Stimulated activated naive B cell treated with anti-CD40 and anti-IgM and Interleukin-4, amounts not matched to agents 10 μg/mL and 1 μg/mL and 100 μg/mL, for 72 hours (primary cell): ENCODE measurements around the gene DGKB.

ENCODE experiments used
- ATAC-seq, 2 donors: fragments of 150-1000 bp; cut with Tn5 transposase; replicated peaks; 2 replicates each; pipeline ENCODE4 v1.10.0; 2021; ENCODE audit warnings: moderate library complexity in 1 of 2
- DNase-seq: peaks from one replicate; pipeline ENCODE4 v3.0.0; 2021
- H3K27ac Mint-ChIP-seq: one replicate; pipeline ENCODE4 v1.8.0; 2022; ENCODE audit warnings: mild to moderate bottlenecking, mixed read lengths
- H3K27me3 Mint-ChIP-seq, 2 donors: one replicate each; pipeline ENCODE4 v1.8.0; 2022; ENCODE audit warnings: mixed read lengths in 2 of 2
- H3K36me3 Mint-ChIP-seq, 2 donors: one replicate each; pipeline ENCODE4 v1.8.0; 2022; ENCODE audit warnings: mixed read lengths in 2 of 2, mild to moderate bottlenecking in 1 of 2
- H3K4me1 Mint-ChIP-seq, 2 donors: one replicate each; pipeline ENCODE4 v1.8.0; 2022; ENCODE audit warnings: mixed read lengths in 2 of 2, mild to moderate bottlenecking in 1 of 2
- H3K4me3 Mint-ChIP-seq, 2 donors: one replicate each; pipeline ENCODE4 v1.8.0; 2022; ENCODE audit warnings: mild to moderate bottlenecking in 2 of 2, mixed read lengths in 2 of 2, moderate library complexity in 1 of 2
- H3K9me3 Mint-ChIP-seq, 2 donors: one replicate each; pipeline ENCODE4 v1.8.0; 2022; ENCODE audit warnings: mixed read lengths in 2 of 2, mild to moderate bottlenecking in 1 of 2

Gene DGKB

DNA sequence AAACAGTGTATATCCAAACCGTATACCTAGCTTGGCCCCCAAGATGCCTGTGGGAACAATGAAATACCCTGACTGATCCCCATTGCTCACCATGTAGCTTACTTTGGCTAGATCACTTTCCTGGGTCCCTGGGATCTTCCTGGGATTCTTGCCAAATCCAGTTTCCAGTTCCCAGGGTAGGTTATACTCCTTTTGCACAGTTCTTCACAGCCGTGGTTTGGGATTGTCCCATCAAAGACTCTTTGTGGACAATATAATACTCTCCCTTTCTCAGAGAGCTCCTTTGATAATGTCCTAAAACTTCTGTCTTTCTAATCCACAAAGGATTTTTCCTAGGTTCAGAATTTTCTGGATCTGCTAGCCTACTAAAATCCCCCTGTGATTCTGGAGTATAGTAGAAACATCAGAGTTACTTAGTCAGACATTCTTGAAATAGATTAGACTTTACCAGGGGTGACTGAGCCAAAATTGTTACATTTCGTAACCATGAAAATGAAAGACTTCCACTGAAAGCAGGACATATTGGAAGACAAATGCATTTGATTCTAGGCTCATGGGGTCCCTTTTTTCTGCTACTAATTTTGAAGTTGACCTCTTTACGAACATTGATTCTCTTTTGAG lies 524.8 kb downstream of the DGKB start:
- no peak for DNase-seq
- H3K27ac Mint-ChIP-seq, result no peak overlapping the region

DNA sequence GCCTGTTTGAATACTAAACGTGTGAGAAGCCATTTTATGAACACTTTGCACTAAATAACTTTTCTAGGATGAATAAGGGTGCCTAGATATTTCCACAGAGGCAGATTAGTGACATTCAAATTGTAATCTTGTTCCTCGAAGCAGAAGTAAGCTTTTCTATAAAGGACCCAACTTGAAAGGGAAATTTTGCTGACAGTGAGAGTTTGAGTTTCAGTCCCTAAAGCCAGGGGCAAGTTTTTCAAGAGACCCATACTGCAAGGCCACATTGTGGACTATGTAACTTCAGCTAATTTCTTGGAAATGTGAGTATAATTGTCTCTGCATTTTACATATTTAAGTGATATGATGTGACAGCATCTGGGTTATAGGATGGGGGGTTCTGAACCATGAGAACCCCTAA lies 525.8 kb downstream of the DGKB start:
- Mint-ChIP-seq H3K9me3 (peaks cover 5 to 6% of the 10 kb centered on the region in 2 donors), H3K27me3 (no peaks in the 10 kb centered on the region), H3K36me3 (no peaks in the 10 kb centered on the region), H3K4me3 (no peak overlapping the region), H3K4me1 (no peaks in the 10 kb centered on the region), H3K27ac (no peak overlapping the region)
- DNase-seq (no peak), ATAC-seq (no peak)

More for the DNA sequence above, 524.8 kb downstream of the DGKB start:
- ATAC-seq, result no peak
- Mint-ChIP-seq H3K4me3 (no peak overlapping the region), H3K9me3 (peaks cover 6% of the 10 kb centered on the region in 2 donors), H3K4me1 (no peaks in the 10 kb centered on the region), H3K36me3 (no peaks in the 10 kb centered on the region), H3K27me3 (no peaks in the 10 kb centered on the region)

DNA sequence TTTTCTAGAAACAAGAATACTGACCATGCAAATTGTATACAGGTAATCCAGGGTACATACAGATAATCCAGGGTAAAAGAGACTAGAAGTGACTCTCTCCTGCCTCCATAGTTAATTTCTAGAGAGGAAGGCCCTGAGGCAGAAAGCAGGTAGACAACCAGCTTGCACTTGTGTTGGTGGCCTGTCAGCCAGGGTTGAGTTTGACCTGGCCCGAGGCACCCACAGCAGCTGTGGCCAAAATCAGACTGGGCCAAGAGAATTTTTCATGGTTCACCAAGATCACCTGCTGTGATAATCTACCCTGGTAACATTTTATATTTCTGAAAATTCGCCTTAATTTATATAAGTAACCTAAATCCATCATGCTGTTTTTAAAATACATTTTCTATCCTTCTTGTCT lies 526.6 kb downstream of the DGKB start:
- DNase-seq (no peak), ATAC-seq (no peak)
- H3K27ac Mint-ChIP-seq, result no peak overlapping the region
- H3K27me3 Mint-ChIP-seq, result no peaks in the 10 kb centered on the region
- H3K36me3 Mint-ChIP-seq, result no peaks in the 10 kb centered on the region
- no peaks in the 10 kb centered on the region for H3K4me1 Mint-ChIP-seq
- no peak overlapping the region for H3K4me3 Mint-ChIP-seq
- H3K9me3 Mint-ChIP-seq, result peaks cover 5 to 6% of the 10 kb centered on the region in 2 donors

- Mint-ChIP-seq H3K4me1 (no peaks in the 10 kb centered on the region), H3K4me3 (no peak overlapping the region), H3K9me3 (peaks cover 6 to 8% of the 10 kb centered on the region in 2 donors), H3K36me3 (no peaks in the 10 kb centered on the region), H3K27me3 (no peaks in the 10 kb centered on the region), H3K27ac (no peak overlapping the region)
- DNase-seq (no peak), ATAC-seq (no peak)
Observed at GRCh38 chr7:14374336-14374735, 528.2 kb downstream of the DGKB start.

- ATAC-seq, result no peak
- Mint-ChIP-seq H3K36me3 (no peaks in the 10 kb centered on the region), H3K9me3 (peaks cover 10 to 11% of the 10 kb centered on the region in 2 donors), H3K4me1 (no peaks in the 10 kb centered on the region), H3K27ac (no peak overlapping the region), H3K27me3 (no peaks in the 10 kb centered on the region), H3K4me3 (no peak overlapping the region)
- DNase-seq, result no peak
Observed at GRCh38 chr7:14368285-14368684, 534.3 kb downstream of the DGKB start.

DNA sequence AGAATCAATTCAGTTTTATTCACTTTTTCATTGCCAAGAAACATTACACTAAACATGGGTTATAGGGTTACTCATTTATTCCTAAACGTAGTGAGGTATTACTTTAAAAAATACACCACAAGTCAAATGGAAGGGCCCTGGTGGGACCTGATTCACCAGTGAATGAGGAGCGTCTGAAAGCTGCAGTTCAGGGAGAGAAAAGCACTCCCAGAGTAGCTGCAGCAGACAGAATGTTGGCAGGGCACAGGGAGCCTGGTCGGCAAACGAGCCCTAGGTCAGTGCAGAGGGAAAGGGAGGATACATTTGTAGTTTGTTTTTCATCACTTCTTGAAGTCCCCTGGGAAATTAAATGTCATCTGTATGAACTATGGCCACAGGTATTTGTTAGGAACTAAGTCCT lies 551.4 kb downstream of the DGKB start:
- H3K9me3 Mint-ChIP-seq, result peaks cover 0 to 5% of the 10 kb centered on the region in 2 donors
- no peaks in the 10 kb centered on the region for H3K27me3 Mint-ChIP-seq
- H3K4me3 Mint-ChIP-seq, result no peak overlapping the region
- no peaks in the 10 kb centered on the region for H3K4me1 Mint-ChIP-seq
- no peak overlapping the region for H3K27ac Mint-ChIP-seq
- H3K36me3 Mint-ChIP-seq, result no peaks in the 10 kb centered on the region
- DNase-seq, result no peak
- no peak for ATAC-seq

- peaks cover 0 to 1% of the 10 kb centered on the region in 2 donors for H3K9me3 Mint-ChIP-seq
- ATAC-seq (no peak), DNase-seq (no peak)
- H3K27ac Mint-ChIP-seq, result no peak overlapping the region
- H3K4me3 Mint-ChIP-seq, result no peak overlapping the region
- no peaks in the 10 kb centered on the region for H3K27me3 Mint-ChIP-seq
- no peaks in the 10 kb centered on the region for H3K36me3 Mint-ChIP-seq
- no peaks in the 10 kb centered on the region for H3K4me1 Mint-ChIP-seq
Observed at GRCh38 chr7:14341200-14341775, 561.3 kb downstream of the DGKB start.

DNA sequence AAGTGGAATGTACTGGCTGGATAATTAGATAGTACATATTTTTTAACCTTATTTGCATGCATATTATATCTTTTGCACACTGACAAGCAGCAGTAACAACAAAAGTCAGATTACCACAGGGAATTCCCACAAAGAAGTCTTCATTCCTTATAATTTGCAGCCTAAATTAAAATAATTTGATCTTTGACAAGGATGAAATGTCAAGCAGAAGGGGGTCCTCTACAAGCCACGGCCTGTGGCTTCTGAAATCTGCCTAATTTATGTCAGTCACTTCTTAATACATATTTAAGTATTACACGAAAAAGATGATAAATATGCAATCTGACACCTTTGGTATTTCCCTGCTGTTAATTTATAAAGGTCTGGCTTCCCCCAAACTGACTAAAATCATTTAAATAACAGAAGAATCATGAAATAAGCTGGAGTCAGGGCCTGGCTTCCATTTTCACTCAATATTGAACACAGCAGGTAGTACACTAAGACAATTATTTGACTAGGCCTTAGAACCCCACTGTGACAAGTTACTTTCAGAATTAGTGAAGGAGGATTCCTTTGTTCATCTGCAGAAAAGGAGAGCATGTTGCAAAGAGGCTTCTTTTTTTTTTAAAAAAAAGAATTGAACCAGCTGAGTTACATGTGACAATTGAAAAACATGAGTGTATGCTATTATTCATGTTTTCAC lies 562.0 kb downstream of the DGKB start:
- H3K9me3 Mint-ChIP-seq, result peaks cover 0 to 1% of the 10 kb centered on the region in 2 donors
- no peak overlapping the region for H3K4me3 Mint-ChIP-seq
- H3K27me3 Mint-ChIP-seq, result no peaks in the 10 kb centered on the region
- H3K4me1 Mint-ChIP-seq, result no peaks in the 10 kb centered on the region
- no peak overlapping the region for H3K27ac Mint-ChIP-seq
- no peaks in the 10 kb centered on the region for H3K36me3 Mint-ChIP-seq
- ATAC-seq (no peak), DNase-seq (no peak)

GRCh38 chr7:14339861-14340260 lies 562.7 kb downstream of the DGKB start:
- ATAC-seq (no peak), DNase-seq (no peak)
- no peak overlapping the region for H3K4me3 Mint-ChIP-seq
- H3K4me1 Mint-ChIP-seq, result no peaks in the 10 kb centered on the region
- H3K27me3 Mint-ChIP-seq, result no peaks in the 10 kb centered on the region
- H3K27ac Mint-ChIP-seq, result no peak overlapping the region
- H3K9me3 Mint-ChIP-seq, result peaks cover 0 to 1% of the 10 kb centered on the region in 2 donors
- H3K36me3 Mint-ChIP-seq, result no peaks in the 10 kb centered on the region

DNA sequence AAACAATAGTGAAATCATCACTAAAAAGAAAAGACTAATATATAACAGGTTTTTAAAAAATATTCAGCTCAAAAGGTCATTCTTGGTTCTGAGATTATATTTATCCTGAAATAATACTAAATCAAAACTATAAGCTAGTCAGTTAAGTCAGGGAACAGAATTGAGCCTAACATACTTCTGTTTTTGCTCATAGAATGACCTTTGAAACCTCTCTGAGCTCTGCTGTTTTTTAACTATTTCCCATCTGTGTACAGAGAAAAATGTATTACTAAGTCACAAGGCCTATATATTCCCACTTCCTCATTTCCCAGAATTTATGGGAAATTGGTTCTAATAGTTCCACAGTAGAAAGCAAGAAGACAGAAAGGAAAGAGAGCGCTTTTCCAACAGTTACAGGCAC lies 566.3 kb downstream of the DGKB start:
- H3K27ac Mint-ChIP-seq, result no peak overlapping the region
- DNase-seq, result no peak
- H3K4me1 Mint-ChIP-seq, result no peaks in the 10 kb centered on the region
- H3K36me3 Mint-ChIP-seq, result no peaks in the 10 kb centered on the region
- no peaks in the 10 kb centered on the region for H3K27me3 Mint-ChIP-seq
- no peak overlapping the region for H3K4me3 Mint-ChIP-seq
- ATAC-seq, result no peak
- peaks cover 0 to 1% of the 10 kb centered on the region in 2 donors for H3K9me3 Mint-ChIP-seq

DNA sequence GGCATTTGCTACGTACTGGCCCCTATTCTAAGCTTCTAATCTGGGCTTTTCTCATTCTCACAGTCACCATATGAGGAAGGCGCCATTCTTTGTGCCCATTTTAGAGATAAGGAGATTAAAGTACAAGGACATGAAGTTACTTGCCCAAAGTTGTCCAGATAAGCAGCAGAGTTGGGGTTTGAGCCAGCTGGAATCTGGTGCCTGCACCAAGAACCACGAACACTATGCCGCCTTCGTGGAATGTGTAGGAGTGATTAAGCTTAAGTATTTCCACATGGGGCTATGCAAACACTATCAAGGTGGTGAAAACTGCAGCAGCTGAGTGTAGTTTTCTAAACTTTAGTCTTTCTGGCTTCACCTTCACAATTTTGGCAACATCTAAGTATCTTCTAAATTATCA lies 570.4 kb downstream of the DGKB start:
- Mint-ChIP-seq H3K4me1 (no peaks in the 10 kb centered on the region), H3K27me3 (no peaks in the 10 kb centered on the region)

DNA sequence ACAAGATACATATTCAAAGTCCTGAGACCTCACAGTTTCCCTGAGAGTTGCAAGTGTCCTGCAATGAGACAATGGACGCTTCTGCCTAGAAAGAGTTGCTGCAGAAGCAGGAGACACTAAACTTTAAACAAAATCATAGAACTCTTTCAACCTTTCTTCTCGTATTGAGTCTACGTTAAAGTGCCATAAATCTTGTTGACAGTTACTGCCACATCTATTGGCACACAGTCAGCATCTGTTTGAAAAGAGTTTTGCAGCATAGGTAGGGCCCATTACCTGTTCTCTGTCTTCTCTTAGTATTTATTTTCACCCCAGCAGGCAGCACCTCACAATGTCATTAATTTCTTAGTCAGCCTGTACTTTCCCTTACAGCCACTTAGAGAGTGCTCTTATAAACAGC lies 577.8 kb downstream of the DGKB start:
- Mint-ChIP-seq H3K4me1 (no peaks in the 10 kb centered on the region), H3K27me3 (no peaks in the 10 kb centered on the region), H3K9me3 (peaks cover 5 to 10% of the 10 kb centered on the region in 2 donors), H3K36me3 (no peaks in the 10 kb centered on the region), H3K4me3 (no peak overlapping the region), H3K27ac (no peak overlapping the region)
- ATAC-seq (no peak), DNase-seq (no peak)

More for the DNA sequence above, 570.4 kb downstream of the DGKB start:
- no peaks in the 10 kb centered on the region for H3K36me3 Mint-ChIP-seq
- peaks cover 0 to 1% of the 10 kb centered on the region in 2 donors for H3K9me3 Mint-ChIP-seq
- ATAC-seq (no peak), DNase-seq (no peak)
- no peak overlapping the region for H3K27ac Mint-ChIP-seq
- no peak overlapping the region for H3K4me3 Mint-ChIP-seq

DNA sequence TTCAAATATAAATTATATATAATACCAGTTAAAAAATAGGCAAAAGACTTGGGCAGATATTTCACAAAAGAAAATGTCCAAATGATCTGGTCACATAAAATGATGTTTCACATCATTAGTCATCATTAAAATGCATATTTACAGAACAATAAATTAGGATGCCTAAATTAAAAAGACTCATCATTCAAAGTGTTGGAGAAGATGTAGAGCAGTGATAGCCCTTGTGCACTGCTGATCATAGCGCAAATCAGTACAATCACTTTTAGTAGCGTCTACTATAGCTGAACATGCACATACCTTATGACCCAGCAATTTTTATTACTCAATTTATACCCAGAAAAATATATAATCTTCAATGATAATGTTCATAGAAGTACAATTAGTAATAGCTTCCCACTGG lies 579.8 kb downstream of the DGKB start:
- DNase-seq (no peak), ATAC-seq (no peak)
- no peaks in the 10 kb centered on the region for H3K27me3 Mint-ChIP-seq
- no peak overlapping the region for H3K27ac Mint-ChIP-seq
- no peaks in the 10 kb centered on the region for H3K4me1 Mint-ChIP-seq
- H3K36me3 Mint-ChIP-seq, result no peaks in the 10 kb centered on the region
- peaks cover 5 to 10% of the 10 kb centered on the region in 2 donors for H3K9me3 Mint-ChIP-seq
- no peak overlapping the region for H3K4me3 Mint-ChIP-seq

DNA sequence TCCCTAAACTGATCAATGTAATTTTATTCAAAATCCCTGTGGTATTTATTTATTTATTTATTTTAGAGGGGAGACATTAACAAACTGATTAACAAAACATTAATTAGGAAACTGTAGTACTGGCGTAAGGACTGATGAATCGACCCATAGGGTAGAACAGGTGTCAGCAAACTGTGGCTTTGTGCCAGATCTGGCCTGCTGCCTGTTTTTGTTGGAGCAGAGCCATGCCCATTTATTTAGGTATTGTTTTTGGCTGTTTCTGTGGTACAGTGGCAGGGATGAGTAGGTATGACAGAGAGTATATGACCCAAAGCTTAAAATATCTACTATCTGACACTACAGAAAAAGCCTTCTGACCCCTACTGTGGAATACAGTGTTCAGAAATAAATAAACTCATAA lies 580.6 kb downstream of the DGKB start:
- Mint-ChIP-seq H3K4me1 (no peaks in the 10 kb centered on the region), H3K27me3 (no peaks in the 10 kb centered on the region), H3K4me3 (no peak overlapping the region), H3K9me3 (peaks cover 5 to 10% of the 10 kb centered on the region in 2 donors), H3K27ac (no peak overlapping the region), H3K36me3 (no peaks in the 10 kb centered on the region)
- DNase-seq, result no peak
- ATAC-seq, result no peak

DNA sequence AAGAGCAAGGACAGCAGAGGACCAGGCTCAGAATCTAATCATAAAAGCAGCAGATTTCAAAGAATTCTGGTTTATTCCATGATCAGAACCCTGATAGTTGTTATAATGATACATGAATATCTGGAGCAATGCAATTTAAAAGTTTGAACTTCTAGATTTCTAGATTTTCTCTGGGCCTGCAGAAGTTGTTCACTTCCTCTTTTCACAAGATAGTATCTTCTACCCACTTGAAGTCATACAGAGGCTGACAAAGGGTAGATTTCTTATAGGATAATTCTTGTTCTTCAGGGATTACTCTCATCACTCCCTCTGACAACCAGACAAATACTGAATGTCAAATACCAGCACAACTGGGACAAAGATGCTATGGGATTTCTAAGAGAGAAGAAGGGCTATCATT lies 593.1 kb downstream of the DGKB start:
- Mint-ChIP-seq H3K4me1 (no peaks in the 10 kb centered on the region), H3K27ac (no peak overlapping the region), H3K4me3 (no peak overlapping the region)

More for the DNA sequence above, 593.1 kb downstream of the DGKB start:
- DNase-seq (no peak), ATAC-seq (no peak)
- H3K36me3 Mint-ChIP-seq, result no peaks in the 10 kb centered on the region
- H3K27me3 Mint-ChIP-seq, result no peaks in the 10 kb centered on the region
- peaks cover 5 to 8% of the 10 kb centered on the region in 2 donors for H3K9me3 Mint-ChIP-seq
